Neuronal stem cell (in vitro differentiated cells): ENCODE results near the gene RNF44.

Experiments used
- DNase-seq: peaks from one replicate; pipeline ENCODE4 v3.0.0-alpha.2; 2013; ENCODE audit warnings: low spot score
- H2AFZ ChIP-seq: one replicate; pipeline ENCODE4 v1.6.1; 2013; ENCODE audit warnings: mild to moderate bottlenecking, low read length, inconsistent platforms
- H2AK5ac ChIP-seq: 2 replicates; pipeline ENCODE4 v1.6.1; 2013; ENCODE audit warnings: low read depth, mild to moderate bottlenecking, inconsistent platforms, low read length, moderate library complexity, mixed read lengths
- H2BK120ac ChIP-seq: 2 replicates; pipeline ENCODE4 v1.6.1; 2013; ENCODE audit warnings: low read depth, mild to moderate bottlenecking, inconsistent platforms, low read length, moderate library complexity, mixed read lengths
- H2BK12ac ChIP-seq: one replicate; pipeline ENCODE4 v1.6.1; 2013; ENCODE audit warnings: low read length, inconsistent platforms
- H2BK15ac ChIP-seq: 2 replicates; pipeline ENCODE4 v1.6.1; 2013; ENCODE audit warnings: mild to moderate bottlenecking, low read length, inconsistent platforms, mixed read lengths
- H2BK5ac ChIP-seq: one replicate; pipeline ENCODE4 v1.6.1; 2013; ENCODE audit warnings: inconsistent platforms, mild to moderate bottlenecking, low read length, moderate library complexity
- H3K14ac ChIP-seq: one replicate; pipeline ENCODE4 v1.6.1; 2013; ENCODE audit warnings: low read length, inconsistent platforms
- H3K18ac ChIP-seq: 2 replicates; pipeline ENCODE4 v1.6.1; 2013; ENCODE audit warnings: low read length, inconsistent platforms
- H3K23ac ChIP-seq: 2 replicates; pipeline ENCODE4 v1.6.1; 2013; ENCODE audit warnings: low read depth, mild to moderate bottlenecking, mixed read lengths, low read length, inconsistent platforms; ENCODE audit not compliant: poor library complexity
- H3K27ac ChIP-seq: replicated peaks from 3 replicates; pipeline ENCODE4 v1.5.1; 2013; ENCODE audit warnings: low read length, inconsistent platforms
- H3K27me3 ChIP-seq, 3 experiments: 2 replicates each; pipeline ENCODE4 v1.6.1; 2013; ENCODE audit warnings: low read length in 3 of 3, mild to moderate bottlenecking in 2 of 3, inconsistent platforms in 1 of 3, low read depth in 1 of 3, mixed read lengths in 1 of 3, moderate library complexity in 1 of 3; ENCODE audit not compliant: control insufficient read depth in 3 of 3, insufficient read depth in 3 of 3
- H3K36me3 ChIP-seq, 2 donors: replicated peaks in 1 of 2; 2 replicates each; pipeline ENCODE4 v1.6.1; 2013; ENCODE audit warnings: low read length in 2 of 2; ENCODE audit not compliant: control insufficient read depth in 2 of 2, insufficient read depth in 2 of 2
- H3K4ac ChIP-seq: 2 replicates; pipeline ENCODE4 v1.6.1; 2013; ENCODE audit warnings: inconsistent platforms, mild to moderate bottlenecking, low read length, moderate library complexity
- H3K4me1 ChIP-seq, 2 donors: 1 replicate in 1 of 2; 2 replicates in 1 of 2; pipeline ENCODE4 v1.6.1; 2013; ENCODE audit warnings: low read length in 2 of 2, low read depth in 1 of 2; ENCODE audit not compliant: control insufficient read depth in 2 of 2, insufficient read depth in 1 of 2
- H3K4me2 ChIP-seq: one replicate; pipeline ENCODE4 v1.6.1; 2013; ENCODE audit warnings: mild to moderate bottlenecking, low read length, inconsistent platforms; ENCODE audit not compliant: insufficient read depth, poor library complexity, severe bottlenecking
- H3K4me3 ChIP-seq, 2 donors: 2 replicates each; pipeline ENCODE4 v1.5.1; 2013; ENCODE audit warnings: low read length in 2 of 2, mild to moderate bottlenecking in 2 of 2, inconsistent platforms in 1 of 2, moderate library complexity in 1 of 2
- H3K79me1 ChIP-seq: one replicate; pipeline ENCODE4 v1.6.1; 2013; ENCODE audit warnings: low read depth, mild to moderate bottlenecking, inconsistent platforms, low read length, moderate library complexity
- H3K9ac ChIP-seq: one replicate; pipeline ENCODE4 v1.6.1; 2013; ENCODE audit warnings: mild to moderate bottlenecking, low read depth, low read length, inconsistent platforms; ENCODE audit not compliant: poor library complexity
- H3K9me3 ChIP-seq, 2 donors: replicated peaks in 1 of 2; 2 replicates each; pipeline versions ENCODE3 to v1.6.1; 2013; ENCODE audit warnings: low read length in 2 of 2, mild to moderate bottlenecking in 2 of 2, inconsistent platforms in 1 of 2, low read depth in 1 of 2, mixed read lengths in 1 of 2, moderate library complexity in 1 of 2; ENCODE audit not compliant: control insufficient read depth in 2 of 2, insufficient read depth in 1 of 2
- H4K8ac ChIP-seq: one replicate; pipeline ENCODE4 v1.6.1; 2013; ENCODE audit warnings: low read depth, mild to moderate bottlenecking, inconsistent platforms, low read length, moderate library complexity
- H4K91ac ChIP-seq: one replicate; pipeline ENCODE4 v1.6.1; 2013; ENCODE audit warnings: low read length, low read depth, mild to moderate bottlenecking, inconsistent platforms; ENCODE audit not compliant: poor library complexity
- WGBS, 2 donors: extraction: QIAGEN DNeasy Blood & Tissue Kit; methylation state at CpG; one replicate each; pipeline ENCODE4 v1.1.7; 2013; ENCODE audit warnings: missing lambda C conversion rate in 2 of 2, mixed read lengths in 1 of 2; ENCODE audit not compliant: insufficient read length in 2 of 2, insufficient replicate concordance in 1 of 2; ENCODE audit errors: extremely low coverage in 2 of 2; 5-methylcytosine and 5-hydroxymethylcytosine counted together

Gene RNF44

GRCh38 chr5:176535664-176536131 lies 1.5 kb downstream of the RNF44 start:
- no peak for DNase-seq
- no peaks in the 10 kb centered on the region for H3K27me3 ChIP-seq
- peak overlapping the region; percentile 99 for H3K18ac ChIP-seq
- H2BK15ac ChIP-seq, result no peak overlapping the region
- no peak overlapping the region for H4K91ac ChIP-seq
- peaks cover 18 to 42% of the 10 kb centered on the region in 2 donors for H3K36me3 ChIP-seq
- H2BK12ac ChIP-seq, result no peak overlapping the region
- peak overlapping the region; percentile 90 for H2AFZ ChIP-seq
- H3K4me2 ChIP-seq, result peak overlapping the region; percentile 85
- H2BK120ac ChIP-seq, result peak overlapping the region; percentile 90
- peaks cover 5 to 19% of the 10 kb centered on the region in 2 donors for H3K4me1 ChIP-seq
- H3K79me1 ChIP-seq, result peaks cover 23% of the 10 kb centered on the region
- H2BK5ac ChIP-seq, result no peak overlapping the region
- no peak overlapping the region for H4K8ac ChIP-seq
- no peak overlapping the region for H3K27ac ChIP-seq
- peak overlapping the region; percentile 92 for H3K9ac ChIP-seq
- H3K9me3 ChIP-seq, result no peaks in the 10 kb centered on the region
- peak overlapping the region; percentile 90 to 92 for H3K4me3 ChIP-seq
- no peak overlapping the region for H3K23ac ChIP-seq
- H3K4ac ChIP-seq, result no peak overlapping the region
- WGBS, 2 donors, result no CpG with 5 or more reads among the region's 9 CpGs
- no peak overlapping the region for H3K14ac ChIP-seq
- peak overlapping the region; percentile 26 for H2AK5ac ChIP-seq

DNA sequence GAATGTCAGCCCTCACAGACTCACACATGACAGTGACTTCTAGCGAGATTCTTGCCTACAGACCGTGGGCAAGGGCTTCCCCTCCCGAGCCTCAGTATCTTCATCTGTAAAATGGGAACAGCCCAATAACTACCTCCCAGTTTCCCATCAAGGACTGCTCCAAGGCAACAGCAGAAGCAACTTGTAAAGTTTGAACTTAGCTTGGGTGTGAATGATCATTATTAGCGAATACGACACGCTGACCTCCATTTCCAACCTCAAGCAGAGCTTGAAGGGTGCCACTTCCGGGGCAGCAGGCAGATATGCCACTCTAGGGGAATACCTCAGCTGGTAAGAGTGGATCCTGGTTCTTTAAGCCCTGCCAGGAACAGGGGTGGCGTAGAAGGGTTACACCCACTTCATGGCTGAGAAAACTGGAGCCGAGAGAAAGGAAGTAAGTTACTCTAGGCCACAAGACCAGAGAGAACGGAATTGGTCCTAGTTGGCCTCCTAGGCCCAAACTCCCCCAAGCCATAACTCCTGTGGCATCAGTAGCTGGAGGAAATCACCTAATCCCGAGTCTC lies 2.0 kb downstream of the RNF44 start:
- Histone ChIP-seq H4K91ac (no peak overlapping the region), H4K8ac (no peak overlapping the region), H3K23ac (no peak overlapping the region), H2BK5ac (no peak overlapping the region), H3K4me2 (peak overlapping the region; percentile 85), H3K27me3 (no peaks in the 10 kb centered on the region), H3K4me3 (peak overlapping the region; percentile 90 to 92), H2AK5ac (peak overlapping the region; percentile 26), H3K4me1 (peaks cover 5 to 19% of the 10 kb centered on the region in 2 donors), H3K9ac (peak overlapping the region; percentile 56), H3K27ac (no peak overlapping the region), H3K18ac (no peak overlapping the region), H2AFZ (no peak overlapping the region), H3K4ac (no peak overlapping the region), H3K14ac (no peak overlapping the region), H2BK12ac (no peak overlapping the region), H2BK15ac (no peak overlapping the region), H3K9me3 (no peaks in the 10 kb centered on the region), H2BK120ac (no peak overlapping the region), H3K36me3 (peaks cover 22 to 46% of the 10 kb centered on the region in 2 donors), H3K79me1 (peaks cover 23% of the 10 kb centered on the region)
- WGBS, 2 donors, result no CpG with 5 or more reads among the region's 11 CpGs
- no peak for DNase-seq

DNA sequence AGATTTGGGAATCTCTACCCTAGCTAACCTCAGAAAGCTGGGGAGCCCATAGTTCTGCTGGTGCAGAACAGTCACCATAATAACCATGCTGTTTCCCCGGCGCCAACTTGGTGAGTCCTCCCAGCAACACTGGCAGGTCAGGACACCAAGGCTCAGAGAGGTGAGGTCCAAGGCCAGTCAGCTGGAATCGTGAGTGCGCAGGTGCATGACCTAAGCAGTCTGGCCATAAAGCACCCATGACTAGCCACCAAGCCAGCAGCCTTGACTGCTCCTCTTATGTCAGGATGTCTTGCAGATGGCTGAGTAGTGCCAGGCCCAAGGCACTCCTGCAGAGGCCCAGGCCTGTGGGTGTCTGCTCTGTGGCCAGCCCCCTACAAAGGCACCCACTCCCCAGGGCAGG lies 2.6 kb downstream of the RNF44 start:
- no peak for DNase-seq
- H4K91ac ChIP-seq, result no peak overlapping the region
- H2BK12ac ChIP-seq, result no peak overlapping the region
- no peaks in the 10 kb centered on the region for H3K9me3 ChIP-seq
- no peak overlapping the region for H2AK5ac ChIP-seq
- no peak overlapping the region for H3K14ac ChIP-seq
- H2AFZ ChIP-seq, result no peak overlapping the region
- H3K18ac ChIP-seq, result no peak overlapping the region
- H2BK15ac ChIP-seq, result no peak overlapping the region
- H2BK5ac ChIP-seq, result no peak overlapping the region
- no peak overlapping the region for H3K27ac ChIP-seq
- no peak overlapping the region for H4K8ac ChIP-seq
- H3K23ac ChIP-seq, result no peak overlapping the region
- peaks cover 24 to 49% of the 10 kb centered on the region in 2 donors for H3K36me3 ChIP-seq
- WGBS, 2 donors, result no CpG with 5 or more reads among the region's 4 CpGs
- H3K9ac ChIP-seq, result no peak overlapping the region
- no peaks in the 10 kb centered on the region for H3K27me3 ChIP-seq
- no peak overlapping the region for H3K4ac ChIP-seq
- peak overlapping the region; percentile 13 to 92 for H3K4me3 ChIP-seq
- peaks cover 23% of the 10 kb centered on the region for H3K79me1 ChIP-seq
- H3K4me2 ChIP-seq, result no peak overlapping the region
- H3K4me1 ChIP-seq, result peaks cover 5 to 19% of the 10 kb centered on the region in 2 donors
- H2BK120ac ChIP-seq, result no peak overlapping the region

DNA sequence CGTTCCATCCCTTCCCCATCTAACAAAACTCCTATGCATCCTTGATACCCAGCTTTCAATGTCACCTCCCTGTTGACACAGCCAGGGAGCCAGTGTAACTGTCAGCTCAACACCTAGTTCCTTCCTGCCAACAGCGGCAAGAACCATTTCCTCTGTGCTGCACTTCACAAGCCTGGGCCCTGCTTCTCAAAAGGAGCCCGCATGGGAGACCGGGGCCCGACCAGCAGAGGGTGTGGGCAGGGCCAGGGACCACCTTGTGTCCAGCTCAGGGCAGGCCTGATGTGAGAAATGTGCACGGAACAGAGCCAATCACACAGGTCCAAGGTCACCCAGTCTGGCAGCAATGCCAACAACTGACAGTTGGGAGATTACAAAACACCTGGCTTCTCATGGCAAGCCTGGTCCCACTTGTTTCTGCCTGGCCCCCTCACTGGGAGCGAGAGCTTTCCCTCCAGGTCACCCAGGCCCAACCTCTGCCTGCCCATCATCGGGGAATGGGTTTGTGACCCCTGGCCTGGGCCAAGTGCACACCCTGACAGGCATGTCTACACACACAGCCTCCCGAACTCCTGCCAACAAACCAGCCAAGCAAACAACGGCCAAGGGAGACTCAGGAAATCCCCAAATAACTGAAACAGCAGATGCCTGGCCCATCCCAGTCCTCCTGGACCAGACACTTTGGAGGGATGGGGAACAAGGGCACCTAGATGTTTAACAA lies 3.1 kb downstream of the RNF44 start:
- Histone ChIP-seq H2BK12ac (no peak overlapping the region), H3K4me3 (no peak overlapping the region), H2BK120ac (no peak overlapping the region), H4K91ac (no peak overlapping the region), H2AFZ (no peak overlapping the region), H3K79me1 (peaks cover 27% of the 10 kb centered on the region), H3K36me3 (peaks cover 30 to 54% of the 10 kb centered on the region in 2 donors), H2BK15ac (no peak overlapping the region), H4K8ac (no peak overlapping the region), H3K23ac (peak overlapping the region; percentile 26), H3K9me3 (no peaks in the 10 kb centered on the region), H3K4me2 (no peak overlapping the region), H3K18ac (peak overlapping the region; percentile 8), H3K9ac (no peak overlapping the region), H3K27me3 (no peaks in the 10 kb centered on the region), H2BK5ac (no peak overlapping the region), H3K27ac (no peak overlapping the region), H3K14ac (no peak overlapping the region), H2AK5ac (no peak overlapping the region), H3K4me1 (peaks cover 5 to 19% of the 10 kb centered on the region in 2 donors), H3K4ac (no peak overlapping the region)
- no peak for DNase-seq
- WGBS, 2 donors, result no CpG with 5 or more reads among the region's 10 CpGs
